ENCODE measurements around the gene ARID5B. TPM values are rescaled to one million over a fixed set of nuclear protein-coding genes. Genes with fewer than 3 reads are reported as not detected.
A peak's percentile ranks its signal among the peaks of the same experiment; 100 is the strongest.

The ARID5B gene
- total RNA-seq, 1 donor from 2014 or later: 15.8 TPM

- DNase-seq (ENCODE audit: low read depth): no peak
Observed at GRCh38 chr10:62063795-62064472, 162.4 kb downstream of the ARID5B start.

- no peak for DNase-seq (ENCODE audit: low read depth)
Observed at GRCh38 chr10:62067560-62067959, 166.1 kb downstream of the ARID5B start.

GRCh38 chr10:62068464-62068863 is 167.0 kb downstream of the ARID5B start:
- no peak for DNase-seq (ENCODE audit: low read depth)

GRCh38 chr10:62069452-62070178 is 168.1 kb downstream of the ARID5B start:
- peak; percentile 31 for DNase-seq (ENCODE audit: low read depth)

GRCh38 chr10:62071846-62072281 is 170.4 kb downstream of the ARID5B start:
- DNase-seq (ENCODE audit: low read depth): peak; percentile 77

- no peak for DNase-seq (ENCODE audit: low read depth)
Observed at GRCh38 chr10:62072901-62073300, 171.4 kb downstream of the ARID5B start.

GRCh38 chr10:62073429-62073828 is 171.9 kb downstream of the ARID5B start:
- DNase-seq (ENCODE audit: low read depth): no peak

- DNase-seq (ENCODE audit: low read depth): no peak
Observed at GRCh38 chr10:62075414-62075813, 173.9 kb downstream of the ARID5B start.

- DNase-seq (ENCODE audit: low read depth): no peak
Observed at GRCh38 chr10:62075912-62076311, 174.4 kb downstream of the ARID5B start.

GRCh38 chr10:62076891-62077290 is 175.4 kb downstream of the ARID5B start:
- no peak for DNase-seq (ENCODE audit: low read depth)

GRCh38 chr10:62077330-62078015 is 176.0 kb downstream of the ARID5B start:
- no peak for DNase-seq (ENCODE audit: low read depth)

GRCh38 chr10:62079885-62080559 is 178.5 kb downstream of the ARID5B start:
- DNase-seq (ENCODE audit: low read depth): no peak

- no peak for DNase-seq (ENCODE audit: low read depth)
Observed at GRCh38 chr10:62080905-62081304, 179.4 kb downstream of the ARID5B start.

GRCh38 chr10:62081341-62082270 is 180.1 kb downstream of the ARID5B start:
- no peak for DNase-seq (ENCODE audit: low read depth)

GRCh38 chr10:62082271-62082656 is 180.8 kb downstream of the ARID5B start:
- DNase-seq (ENCODE audit: low read depth): no peak

GRCh38 chr10:62082729-62083411 is 181.4 kb downstream of the ARID5B start:
- peak; percentile 63 for DNase-seq (ENCODE audit: low read depth)

GRCh38 chr10:62083412-62084267 is 182.1 kb downstream of the ARID5B start:
- peak; percentile 83 for DNase-seq (ENCODE audit: low read depth)

GRCh38 chr10:62084451-62084850 is 183.0 kb downstream of the ARID5B start:
- no peak for DNase-seq (ENCODE audit: low read depth)

- no peak for DNase-seq (ENCODE audit: low read depth)
Observed at GRCh38 chr10:62085404-62085803, 183.9 kb downstream of the ARID5B start.
